GM19238 (cell line): ENCODE data around the gene TATDN3.
"Not testable (repeated sequence)": the region's sequence is repeated elsewhere in the genome, so short reads cannot be mapped to it uniquely, and the experiment has no call there.

Source experiments
- DNase-seq: peaks from one replicate; pipeline ENCODE4 v3.0.0; 2011; ENCODE audit warnings: low spot score; ENCODE audit not compliant: insufficient read length

Gene TATDN3

DNA sequence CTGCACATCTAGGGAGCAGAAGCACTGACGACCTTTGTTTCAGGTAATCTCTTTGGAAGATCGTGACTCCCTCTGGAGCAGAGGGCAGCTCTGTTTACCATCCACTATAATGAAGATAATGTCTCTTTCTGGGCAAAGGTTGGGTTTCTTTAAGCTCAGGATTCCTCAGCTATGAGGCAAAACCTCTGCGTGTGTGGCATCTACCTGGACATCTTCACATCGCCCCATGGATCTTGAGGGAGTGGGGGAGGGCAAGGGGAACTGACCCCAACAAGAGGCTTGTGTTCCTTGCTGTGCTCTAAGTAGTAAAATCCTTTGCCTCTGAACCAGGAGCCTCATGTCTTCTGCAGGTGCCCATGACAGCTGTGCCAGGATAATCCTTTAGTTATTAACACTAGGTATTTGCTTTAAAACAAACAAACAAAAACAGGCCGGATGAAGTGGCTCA, 36.2 kb downstream of the TATDN3 start:
- no peak for DNase-seq

DNA sequence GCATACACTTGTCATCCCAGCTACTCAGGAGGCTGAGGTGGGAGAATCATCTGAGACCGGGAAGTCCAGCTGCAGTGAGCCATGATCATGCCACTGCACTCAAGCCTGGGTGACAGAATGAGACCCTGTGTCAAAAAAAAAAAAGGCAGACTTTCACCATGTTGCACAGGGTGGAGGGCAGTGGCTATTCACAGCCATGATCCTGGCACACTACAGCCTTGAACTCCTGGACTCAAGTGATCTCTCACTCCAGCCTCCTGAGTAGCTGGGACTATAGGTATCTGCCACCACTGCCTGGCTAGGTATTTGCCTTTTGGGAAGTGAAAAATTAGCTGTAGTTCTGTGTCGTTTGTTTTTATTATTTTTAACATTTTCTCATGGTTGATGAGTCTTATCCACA, 36.7 kb downstream of the TATDN3 start:
- no peak for DNase-seq

DNA sequence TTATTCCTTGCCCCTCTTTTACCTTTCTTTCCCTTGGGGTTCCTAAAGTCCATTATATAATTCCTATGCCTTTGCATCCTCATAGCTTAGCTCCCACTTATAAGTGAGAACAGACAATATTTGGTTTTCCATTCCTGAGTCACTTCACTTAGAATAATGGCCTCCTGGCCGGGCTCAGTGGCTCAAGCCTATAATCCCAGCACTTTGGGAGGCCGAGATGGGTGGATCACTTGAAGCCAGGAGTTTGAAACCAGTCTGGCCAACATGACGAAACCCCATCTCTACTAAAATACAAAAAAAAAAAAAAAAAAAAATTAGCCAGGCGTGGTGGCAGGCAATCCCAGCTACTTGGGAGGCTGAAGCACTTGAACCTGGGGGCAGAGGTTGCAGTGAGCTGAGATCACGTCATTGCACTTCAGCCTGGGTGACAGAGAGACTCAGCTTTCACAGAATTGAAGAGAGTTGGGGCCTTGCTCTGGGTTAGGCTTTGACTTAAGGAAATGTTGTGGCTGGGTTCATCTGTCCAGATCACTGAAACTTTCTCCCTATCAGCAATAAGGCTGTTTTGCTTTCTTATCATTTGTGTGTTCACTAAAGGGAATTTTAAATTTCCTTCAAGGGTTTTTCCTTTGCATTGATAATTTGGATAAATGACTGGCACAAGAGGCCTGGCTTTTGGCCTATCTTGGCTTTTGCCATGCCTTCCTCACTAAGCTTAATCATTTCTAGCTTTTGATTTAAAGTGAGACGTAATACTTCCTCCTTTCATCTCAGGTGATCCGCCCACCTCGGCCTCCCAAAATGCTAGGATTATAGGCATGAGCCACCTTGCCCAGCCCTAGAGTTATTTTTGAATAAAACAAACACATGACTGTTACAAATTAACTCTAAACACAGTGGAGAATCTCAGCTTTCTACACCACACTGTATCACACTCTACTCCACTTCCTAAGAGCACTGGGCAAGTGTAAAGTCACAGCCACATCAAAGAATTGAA, 41.8 kb downstream of the TATDN3 start:
- DNase-seq, result peak; percentile 11

DNA sequence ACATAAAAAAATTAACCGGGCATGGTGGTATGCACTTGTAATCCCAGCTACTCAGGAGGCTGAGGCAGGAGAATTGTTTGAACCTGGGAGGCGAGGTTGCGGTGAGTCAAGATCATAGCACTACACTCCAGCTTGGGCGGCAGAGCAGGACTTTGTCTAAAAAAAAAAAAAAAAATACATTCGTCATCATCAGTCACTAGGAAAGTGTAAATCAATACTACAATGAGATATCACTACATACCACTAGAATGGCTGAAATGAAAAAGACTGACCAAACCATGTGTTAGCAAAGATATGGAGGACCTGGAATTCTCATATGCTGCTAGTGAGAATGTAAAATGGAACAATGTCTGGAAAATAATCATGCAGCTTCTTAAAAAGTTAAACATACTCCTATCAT, 46.5 kb downstream of the TATDN3 start:
- DNase-seq, result no peak

DNA sequence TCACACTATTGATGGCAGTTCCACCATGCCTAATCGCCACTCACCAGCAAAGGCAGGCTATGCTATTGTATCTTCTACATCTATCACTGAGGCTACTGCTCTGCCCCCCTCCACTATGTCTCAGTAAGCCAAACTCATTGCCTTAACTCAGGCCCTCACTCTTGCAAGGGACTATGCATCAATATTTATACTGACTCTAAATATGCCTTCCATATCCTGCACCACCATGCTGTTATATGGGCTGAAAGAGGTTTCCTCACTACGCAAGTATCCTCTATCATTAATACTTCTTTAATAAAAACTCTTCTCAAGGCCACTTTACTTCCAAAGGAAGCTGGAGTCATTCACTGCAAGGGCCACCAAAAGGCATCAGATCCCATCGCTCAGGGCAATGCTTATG, 52.8 kb downstream of the TATDN3 start:
- DNase-seq, result not testable (repeated sequence)

DNA sequence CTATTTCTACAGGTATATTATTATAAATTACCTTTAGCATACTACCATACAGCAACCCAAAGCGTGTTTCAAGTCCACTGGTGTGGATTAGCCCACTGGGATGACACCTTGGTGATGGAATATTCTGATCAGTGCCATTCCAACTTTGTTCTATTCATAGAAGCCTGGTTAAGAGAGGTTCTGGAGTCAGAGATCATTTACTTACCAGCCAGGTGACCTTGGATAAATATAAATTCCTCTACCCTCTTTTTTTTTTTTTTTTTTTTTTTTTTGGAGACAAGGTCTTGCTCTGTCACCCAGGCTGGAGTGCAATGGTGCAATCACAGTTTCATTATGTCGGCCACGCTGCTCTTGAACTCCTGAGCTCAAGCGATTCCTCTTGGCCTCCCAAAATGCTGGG, 55.9 kb downstream of the TATDN3 start, which contains the start of gene SPATA45:
Gene SPATA45, minus strand, starts transcription at position 101 of the 400 bp plus-strand sequence. CDS start 11,500 bp downstream, outside the sequence.
- DNase-seq, result no peak

DNA sequence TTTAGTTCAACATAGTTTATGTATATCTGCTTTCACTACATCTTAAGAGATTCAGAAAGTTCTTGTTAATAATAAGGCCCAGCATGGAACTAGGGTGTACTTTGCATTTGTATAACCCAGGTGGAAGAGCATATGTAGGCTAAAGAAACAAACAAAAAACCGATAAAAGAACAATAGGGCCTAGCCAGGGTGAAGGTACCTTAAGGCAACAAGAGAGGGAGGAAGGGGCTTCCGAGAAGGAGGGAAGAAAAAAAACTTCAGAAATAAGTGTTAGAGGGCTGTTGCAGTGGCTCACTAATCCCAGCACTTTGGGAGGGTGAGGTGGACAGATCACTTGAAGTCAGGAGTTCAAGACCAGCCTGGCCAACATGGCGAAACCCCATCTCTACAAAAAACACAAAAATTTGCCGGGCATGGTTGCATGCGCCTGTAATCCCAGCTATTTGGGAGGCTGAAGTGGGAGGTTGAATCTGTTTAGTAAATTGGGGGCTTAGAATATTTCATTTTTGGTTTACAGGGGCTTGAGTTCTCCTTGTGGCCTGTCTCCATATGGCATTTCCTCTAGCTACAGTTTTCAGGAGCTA, 60.5 kb downstream of the TATDN3 start:
- DNase-seq, result no peak

DNA sequence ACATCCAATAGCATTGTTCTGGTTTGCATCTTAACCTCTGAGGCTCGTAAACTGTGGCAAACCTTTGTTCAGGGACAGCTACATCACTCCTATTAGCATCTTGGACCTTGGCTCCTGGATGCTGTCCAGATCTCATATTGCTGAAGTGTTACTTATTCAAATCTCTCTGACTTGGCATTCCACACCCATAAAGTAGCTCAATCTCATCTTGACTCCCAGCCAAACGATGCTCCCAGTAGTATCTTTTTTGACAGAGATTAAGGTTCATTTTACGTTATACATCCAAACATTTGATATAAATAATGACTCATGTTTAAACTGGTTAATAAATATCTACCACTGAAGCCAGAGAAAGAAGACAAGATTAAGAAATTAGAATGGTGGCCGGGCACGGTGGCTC, 62.0 kb downstream of the TATDN3 start:
- no peak for DNase-seq

DNA sequence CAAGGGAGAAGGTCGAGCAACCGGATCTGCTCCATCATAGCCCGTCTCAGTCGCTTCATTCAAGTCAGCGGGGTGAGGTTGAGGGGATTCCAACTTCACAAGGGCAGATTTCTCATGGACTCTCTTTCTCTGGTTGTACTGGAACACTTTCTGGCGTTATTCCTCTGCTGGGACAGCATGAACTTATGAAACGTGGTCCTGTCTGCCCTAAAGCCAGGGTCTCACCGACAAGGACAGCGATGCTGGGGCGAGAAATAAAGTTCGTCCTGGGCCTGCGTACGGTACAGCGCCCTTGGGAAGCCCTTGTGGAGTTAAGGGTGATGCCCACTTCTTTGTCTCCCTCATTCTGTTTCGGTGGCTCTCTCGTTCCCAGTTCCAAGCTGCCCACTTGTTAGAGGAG, 65.1 kb downstream of the TATDN3 start:
- DNase-seq, result no peak

DNA sequence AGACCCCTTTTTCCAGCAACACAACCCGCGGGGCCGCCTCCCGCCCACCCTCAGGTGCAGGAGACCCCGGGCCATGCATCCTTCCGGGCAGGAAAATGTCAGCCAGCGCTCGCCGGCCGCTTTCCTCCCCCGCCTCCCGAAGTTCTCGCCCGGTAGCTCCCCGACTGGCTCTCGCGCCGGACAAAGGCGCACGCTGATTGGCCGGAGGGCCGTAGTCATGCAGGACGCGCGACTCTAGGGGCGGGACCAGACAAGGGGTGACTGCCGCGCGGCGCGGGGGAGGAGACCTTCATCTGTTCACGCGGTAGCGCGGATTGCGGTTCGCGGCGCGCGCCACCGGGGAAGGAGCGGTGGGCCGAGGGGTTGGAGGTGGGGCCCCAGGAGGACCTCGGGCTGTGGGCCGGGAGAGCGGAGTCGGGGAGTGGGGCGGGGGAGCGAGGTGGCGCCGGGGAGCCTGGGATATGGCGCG, 66.3 kb downstream of the TATDN3 start, which contains the start of gene FLVCR1:
Gene FLVCR1, plus strand, starts transcription at position 284 of the 469 bp plus-strand sequence. Its CDS starts 178 bp downstream, at position 462.
- peak; percentile 94 for DNase-seq

DNA sequence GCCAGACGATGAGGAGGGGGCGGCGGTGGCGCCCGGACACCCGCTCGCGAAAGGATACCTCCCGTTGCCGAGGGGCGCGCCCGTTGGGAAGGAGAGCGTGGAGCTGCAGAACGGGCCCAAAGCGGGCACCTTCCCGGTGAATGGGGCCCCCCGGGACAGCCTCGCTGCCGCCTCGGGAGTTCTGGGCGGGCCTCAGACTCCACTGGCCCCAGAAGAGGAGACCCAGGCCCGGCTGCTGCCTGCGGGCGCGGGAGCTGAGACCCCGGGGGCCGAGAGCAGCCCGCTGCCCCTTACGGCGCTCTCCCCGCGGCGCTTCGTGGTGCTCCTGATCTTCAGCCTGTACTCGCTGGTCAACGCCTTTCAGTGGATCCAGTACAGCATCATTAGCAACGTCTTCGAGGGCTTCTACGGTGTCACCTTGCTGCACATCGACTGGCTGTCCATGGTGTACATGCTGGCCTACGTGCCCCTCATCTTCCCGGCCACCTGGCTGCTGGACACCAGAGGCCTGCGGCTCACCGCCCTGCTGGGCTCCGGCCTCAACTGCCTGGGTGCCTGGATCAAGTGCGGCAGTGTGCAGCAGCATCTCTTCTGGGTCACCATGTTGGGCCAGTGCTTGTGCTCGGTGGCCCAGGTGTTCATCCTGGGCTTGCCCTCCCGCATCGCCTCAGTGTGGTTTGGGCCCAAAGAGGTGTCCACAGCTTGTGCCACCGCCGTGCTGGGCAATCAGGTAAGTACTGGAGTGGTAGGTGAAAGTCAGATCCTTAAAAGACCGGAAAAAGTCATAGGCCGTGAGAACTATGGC, 67.0 kb downstream of the TATDN3 start:
- DNase-seq, result peak; percentile 19

DNA sequence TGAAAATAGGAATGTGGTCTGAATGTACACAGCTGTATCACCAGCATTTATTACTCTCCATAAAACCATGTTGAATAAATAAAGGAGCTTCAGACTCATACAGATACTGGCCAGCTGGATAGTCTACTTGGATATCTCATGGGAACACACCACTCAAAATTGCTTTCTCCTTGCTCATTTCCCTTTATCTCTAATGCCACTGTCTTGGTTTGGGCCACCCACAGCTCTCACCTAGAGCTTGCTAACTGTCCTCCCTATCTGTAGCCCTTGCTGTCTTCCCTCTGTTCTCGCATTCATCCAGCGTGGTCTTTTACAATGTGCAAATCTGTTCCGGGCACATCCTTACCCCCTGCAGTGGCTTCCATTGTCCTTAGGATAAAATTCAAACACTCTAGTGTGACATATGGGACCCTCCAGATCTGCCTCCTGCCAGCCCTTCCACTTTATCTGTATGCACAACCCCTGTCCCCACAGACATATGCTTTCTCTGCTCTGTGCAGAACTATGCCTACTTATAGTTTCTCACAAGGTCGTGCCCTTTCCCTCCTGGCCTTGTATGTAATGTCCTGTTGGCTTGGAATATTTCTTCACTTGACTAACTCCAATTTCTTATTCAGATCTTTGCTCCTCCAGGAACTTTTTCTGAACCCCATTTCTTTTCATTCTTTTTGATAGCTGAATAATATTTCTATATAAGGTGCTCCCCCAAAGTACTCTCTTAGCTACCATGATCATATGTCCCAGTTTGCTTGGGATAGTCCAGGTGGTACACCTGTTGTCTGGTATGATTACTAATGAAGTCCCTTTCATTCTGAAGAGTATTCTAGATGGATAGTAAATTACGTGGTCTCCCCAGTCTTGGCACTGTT, 69.3 kb downstream of the TATDN3 start:
- DNase-seq, result no peak

DNA sequence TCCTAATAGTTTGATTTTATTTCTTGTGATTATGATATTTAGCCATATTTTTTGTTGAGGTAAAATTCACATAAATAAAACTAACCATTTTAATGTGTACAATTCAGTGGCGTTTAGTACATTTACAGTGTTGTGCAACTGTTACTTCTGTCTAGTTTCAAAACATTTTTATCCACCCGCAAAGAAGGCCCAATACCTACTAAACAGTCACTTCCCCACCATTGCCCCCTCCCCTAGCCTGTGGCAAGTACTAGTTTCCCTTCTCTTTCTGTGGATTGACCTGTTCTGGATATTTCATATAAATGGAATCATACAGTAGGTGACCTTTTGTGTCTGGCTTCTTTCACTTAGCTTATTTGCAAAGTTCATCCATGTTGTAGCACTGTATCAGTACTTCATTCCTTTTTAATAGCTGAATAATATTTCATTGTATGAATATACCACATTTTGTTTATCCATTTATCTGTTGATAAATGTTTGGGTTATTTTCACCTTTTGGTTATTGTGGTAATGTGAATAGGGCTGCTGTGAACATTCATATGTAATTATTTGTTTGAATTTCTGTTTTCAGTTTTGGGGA, 70.5 kb downstream of the TATDN3 start:
- DNase-seq, result no peak

DNA sequence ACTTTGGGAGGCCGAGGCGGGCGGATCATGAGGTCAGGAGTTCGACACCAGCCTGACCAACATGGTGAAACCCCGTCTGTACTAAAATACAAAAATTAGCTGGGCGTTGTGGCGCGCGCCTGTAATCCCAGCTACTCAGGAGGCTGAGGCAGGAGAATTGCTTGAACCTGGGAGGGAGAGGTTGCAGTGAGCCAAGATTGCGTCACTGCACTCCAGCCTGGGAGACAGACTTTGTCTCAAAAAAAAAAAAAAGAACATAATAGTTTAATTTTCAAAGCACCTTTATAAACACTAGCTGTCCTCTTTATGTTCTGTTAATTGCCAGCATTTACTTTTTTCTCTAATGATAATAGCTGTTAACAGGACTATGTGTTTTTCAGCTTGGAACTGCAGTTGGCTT, 71.7 kb downstream of the TATDN3 start:
- not testable (repeated sequence) for DNase-seq

DNA sequence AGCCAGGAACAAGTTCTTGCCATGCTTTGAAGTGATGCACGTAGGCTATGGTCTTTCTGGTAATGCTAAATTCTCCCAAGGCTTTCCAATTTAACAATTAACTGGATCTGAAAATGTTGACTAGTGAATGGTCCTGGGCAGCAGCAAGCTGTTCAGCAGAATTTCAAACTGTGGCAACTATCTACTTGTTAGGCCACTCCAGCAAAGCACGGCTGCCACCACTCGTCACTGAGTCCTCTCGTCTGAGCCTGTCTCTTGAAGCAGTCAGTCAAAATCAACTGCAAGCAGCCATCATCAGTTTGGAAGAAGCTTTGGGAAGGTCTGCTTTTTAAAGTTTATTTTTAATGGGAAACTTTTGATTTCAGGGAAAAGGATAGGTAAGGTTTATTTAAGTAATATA, 72.5 kb downstream of the TATDN3 start:
- no peak for DNase-seq
